ENCODE measurements around the gene CDH4.

- TF ChIP-seq CTCF (IDR thresholded peaks at IDR 0.05) (no peak), POLR2A (IDR thresholded peaks at IDR 0.05) (no peak)
Measured at GRCh38 chr20:61572789-61573188, 320.7 kb downstream of the CDH4 start.
